GM19463 (cell line): ENCODE results near the gene RAP1GAP2.

Experiments used
- ATAC-seq: cut with Tn5 transposase; IDR thresholded peaks from one replicate; pipeline ENCODE4 v1.9.1; 2021; ENCODE audit warnings: mild to moderate bottlenecking, moderate library complexity; ENCODE audit not compliant: unreplicated experiment

RAP1GAP2 gene

GRCh38 chr17:2906901-2907300 is 110.7 kb downstream of the RAP1GAP2 start:
- ATAC-seq, result no peak

GRCh38 chr17:2909175-2909845 is 113.1 kb downstream of the RAP1GAP2 start:
- no peak for ATAC-seq

GRCh38 chr17:2909846-2910234 is 113.6 kb downstream of the RAP1GAP2 start:
- no peak for ATAC-seq

GRCh38 chr17:2911035-2911754 is 115.0 kb downstream of the RAP1GAP2 start:
- no peak for ATAC-seq

GRCh38 chr17:2911755-2912111 is 115.5 kb downstream of the RAP1GAP2 start:
- ATAC-seq, result no peak

GRCh38 chr17:2912754-2913153 is 116.5 kb downstream of the RAP1GAP2 start:
- no peak for ATAC-seq

- ATAC-seq, result no peak
These were observed 120.2 kb downstream of the RAP1GAP2 start for GRCh38 chr17:2916461-2916860.

GRCh38 chr17:2921443-2921842 is 125.2 kb downstream of the RAP1GAP2 start:
- no peak for ATAC-seq

- ATAC-seq, result no peak
These were observed 128.0 kb downstream of the RAP1GAP2 start for GRCh38 chr17:2924211-2924610.

GRCh38 chr17:2925011-2925410 is 128.8 kb downstream of the RAP1GAP2 start:
- ATAC-seq, result no peak

- ATAC-seq, result no peak
These were observed 129.9 kb downstream of the RAP1GAP2 start for GRCh38 chr17:2926019-2926650.

- no peak for ATAC-seq
These were observed 132.2 kb downstream of the RAP1GAP2 start for GRCh38 chr17:2928294-2928890.

- no peak for ATAC-seq
These were observed 133.8 kb downstream of the RAP1GAP2 start for GRCh38 chr17:2929881-2930533.

GRCh38 chr17:2931876-2932275 is 135.6 kb downstream of the RAP1GAP2 start:
- no peak for ATAC-seq

- ATAC-seq, result no peak
These were observed 136.7 kb downstream of the RAP1GAP2 start for GRCh38 chr17:2932946-2933345.

- ATAC-seq, result no peak
These were observed 137.4 kb downstream of the RAP1GAP2 start for GRCh38 chr17:2933606-2934005.

GRCh38 chr17:2935632-2936031 is 139.4 kb downstream of the RAP1GAP2 start:
- no peak for ATAC-seq

- ATAC-seq, result no peak
These were observed 140.1 kb downstream of the RAP1GAP2 start for GRCh38 chr17:2936351-2936750.

- no peak for ATAC-seq
These were observed 140.6 kb downstream of the RAP1GAP2 start for GRCh38 chr17:2936771-2937321.

GRCh38 chr17:2937331-2938003 is 141.2 kb downstream of the RAP1GAP2 start:
- no peak for ATAC-seq
